HL-60 (cell line): ENCODE data around the gene MOB3A.

Source experiments
- DNase-seq, 2 experiments: peaks; one replicate each; pipeline ENCODE4 v3.0.0-alpha.2; 2010 to 2020; ENCODE audit warnings: low read depth in 1 of 2, low spot score in 1 of 2
- H3K27ac ChIP-seq: fragments of 250-450 bp; sonication (Bioruptor Pico); replicated peaks from 2 replicates; pipeline ENCODE4 v1.5.1; 2020; ENCODE audit warnings: mild to moderate bottlenecking, moderate library complexity
- H3K27me3 ChIP-seq: fragments of 250-450 bp; sonication (Bioruptor Pico); 2 replicates; pipeline ENCODE4 v1.5.1; 2021; ENCODE audit warnings: mild to moderate bottlenecking, moderate library complexity; ENCODE audit not compliant: insufficient read depth, poor library complexity, severe bottlenecking
- H3K4me3 ChIP-seq: replicated peaks from 2 replicates; pipeline ENCODE4 v1.5.1; 2011; ENCODE audit warnings: mild to moderate bottlenecking, control low read depth, low read length; ENCODE audit not compliant: insufficient read depth
- GABPA ChIP-seq: IDR thresholded peaks from 2 replicates; pipeline ENCODE4 v1.6.1; 2012; ENCODE audit warnings: low read depth
- POLR2AphosphoS5 ChIP-seq: IDR thresholded peaks from 2 replicates; pipeline ENCODE4 v1.6.1; 2012; ENCODE audit warnings: low read depth
- SPI1 ChIP-seq: IDR thresholded peaks from 2 replicates; pipeline ENCODE4 v1.6.1; 2012; ENCODE audit warnings: low read depth, mild to moderate bottlenecking, borderline replicate concordance
- TF ChIP-seq, protein P1 (sequence below): IDR thresholded peaks from 2 replicates; pipeline ENCODE4 v1.6.1; 2012; ENCODE audit warnings: low read depth; ENCODE audit not compliant: insufficient replicate concordance
- TF ChIP-seq, protein P2 (sequence below): IDR thresholded peaks from one replicate; pipeline ENCODE4 v1.5.1; 2011; ENCODE audit warnings: low read length, control low read depth, inconsistent platforms; ENCODE audit not compliant: insufficient read depth

MOB3A gene

DNA sequence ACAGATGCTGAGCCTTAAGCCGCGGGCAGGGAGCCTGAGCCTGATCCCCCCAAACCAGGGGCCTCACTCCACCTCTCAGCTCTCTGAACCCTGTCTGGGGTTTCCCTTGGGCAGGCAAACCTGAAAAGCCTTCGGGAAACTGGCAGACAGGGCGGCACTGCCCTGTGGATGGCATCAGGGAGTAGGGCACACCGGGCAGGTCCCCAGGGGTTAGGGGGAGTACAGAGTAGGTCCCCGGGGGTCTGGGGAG, 54.8 kb downstream of the MOB3A start:
- DNase-seq = no peak
- TF ChIP-seq SPI1 = no peak
- TF ChIP-seq, protein P1, sequence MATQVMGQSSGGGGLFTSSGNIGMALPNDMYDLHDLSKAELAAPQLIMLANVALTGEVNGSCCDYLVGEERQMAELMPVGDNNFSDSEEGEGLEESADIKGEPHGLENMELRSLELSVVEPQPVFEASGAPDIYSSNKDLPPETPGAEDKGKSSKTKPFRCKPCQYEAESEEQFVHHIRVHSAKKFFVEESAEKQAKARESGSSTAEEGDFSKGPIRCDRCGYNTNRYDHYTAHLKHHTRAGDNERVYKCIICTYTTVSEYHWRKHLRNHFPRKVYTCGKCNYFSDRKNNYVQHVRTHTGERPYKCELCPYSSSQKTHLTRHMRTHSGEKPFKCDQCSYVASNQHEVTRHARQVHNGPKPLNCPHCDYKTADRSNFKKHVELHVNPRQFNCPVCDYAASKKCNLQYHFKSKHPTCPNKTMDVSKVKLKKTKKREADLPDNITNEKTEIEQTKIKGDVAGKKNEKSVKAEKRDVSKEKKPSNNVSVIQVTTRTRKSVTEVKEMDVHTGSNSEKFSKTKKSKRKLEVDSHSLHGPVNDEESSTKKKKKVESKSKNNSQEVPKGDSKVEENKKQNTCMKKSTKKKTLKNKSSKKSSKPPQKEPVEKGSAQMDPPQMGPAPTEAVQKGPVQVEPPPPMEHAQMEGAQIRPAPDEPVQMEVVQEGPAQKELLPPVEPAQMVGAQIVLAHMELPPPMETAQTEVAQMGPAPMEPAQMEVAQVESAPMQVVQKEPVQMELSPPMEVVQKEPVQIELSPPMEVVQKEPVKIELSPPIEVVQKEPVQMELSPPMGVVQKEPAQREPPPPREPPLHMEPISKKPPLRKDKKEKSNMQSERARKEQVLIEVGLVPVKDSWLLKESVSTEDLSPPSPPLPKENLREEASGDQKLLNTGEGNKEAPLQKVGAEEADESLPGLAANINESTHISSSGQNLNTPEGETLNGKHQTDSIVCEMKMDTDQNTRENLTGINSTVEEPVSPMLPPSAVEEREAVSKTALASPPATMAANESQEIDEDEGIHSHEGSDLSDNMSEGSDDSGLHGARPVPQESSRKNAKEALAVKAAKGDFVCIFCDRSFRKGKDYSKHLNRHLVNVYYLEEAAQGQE = no peak
- no peak for TF ChIP-seq POLR2AphosphoS5
- TF ChIP-seq, protein P2, sequence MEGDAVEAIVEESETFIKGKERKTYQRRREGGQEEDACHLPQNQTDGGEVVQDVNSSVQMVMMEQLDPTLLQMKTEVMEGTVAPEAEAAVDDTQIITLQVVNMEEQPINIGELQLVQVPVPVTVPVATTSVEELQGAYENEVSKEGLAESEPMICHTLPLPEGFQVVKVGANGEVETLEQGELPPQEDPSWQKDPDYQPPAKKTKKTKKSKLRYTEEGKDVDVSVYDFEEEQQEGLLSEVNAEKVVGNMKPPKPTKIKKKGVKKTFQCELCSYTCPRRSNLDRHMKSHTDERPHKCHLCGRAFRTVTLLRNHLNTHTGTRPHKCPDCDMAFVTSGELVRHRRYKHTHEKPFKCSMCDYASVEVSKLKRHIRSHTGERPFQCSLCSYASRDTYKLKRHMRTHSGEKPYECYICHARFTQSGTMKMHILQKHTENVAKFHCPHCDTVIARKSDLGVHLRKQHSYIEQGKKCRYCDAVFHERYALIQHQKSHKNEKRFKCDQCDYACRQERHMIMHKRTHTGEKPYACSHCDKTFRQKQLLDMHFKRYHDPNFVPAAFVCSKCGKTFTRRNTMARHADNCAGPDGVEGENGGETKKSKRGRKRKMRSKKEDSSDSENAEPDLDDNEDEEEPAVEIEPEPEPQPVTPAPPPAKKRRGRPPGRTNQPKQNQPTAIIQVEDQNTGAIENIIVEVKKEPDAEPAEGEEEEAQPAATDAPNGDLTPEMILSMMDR = no peak
- TF ChIP-seq GABPA = no peak
- Histone ChIP-seq H3K27ac (peak overlapping the region; percentile 35), H3K4me3 (no peak overlapping the region), H3K27me3 (no peaks in the 10 kb centered on the region)

DNA sequence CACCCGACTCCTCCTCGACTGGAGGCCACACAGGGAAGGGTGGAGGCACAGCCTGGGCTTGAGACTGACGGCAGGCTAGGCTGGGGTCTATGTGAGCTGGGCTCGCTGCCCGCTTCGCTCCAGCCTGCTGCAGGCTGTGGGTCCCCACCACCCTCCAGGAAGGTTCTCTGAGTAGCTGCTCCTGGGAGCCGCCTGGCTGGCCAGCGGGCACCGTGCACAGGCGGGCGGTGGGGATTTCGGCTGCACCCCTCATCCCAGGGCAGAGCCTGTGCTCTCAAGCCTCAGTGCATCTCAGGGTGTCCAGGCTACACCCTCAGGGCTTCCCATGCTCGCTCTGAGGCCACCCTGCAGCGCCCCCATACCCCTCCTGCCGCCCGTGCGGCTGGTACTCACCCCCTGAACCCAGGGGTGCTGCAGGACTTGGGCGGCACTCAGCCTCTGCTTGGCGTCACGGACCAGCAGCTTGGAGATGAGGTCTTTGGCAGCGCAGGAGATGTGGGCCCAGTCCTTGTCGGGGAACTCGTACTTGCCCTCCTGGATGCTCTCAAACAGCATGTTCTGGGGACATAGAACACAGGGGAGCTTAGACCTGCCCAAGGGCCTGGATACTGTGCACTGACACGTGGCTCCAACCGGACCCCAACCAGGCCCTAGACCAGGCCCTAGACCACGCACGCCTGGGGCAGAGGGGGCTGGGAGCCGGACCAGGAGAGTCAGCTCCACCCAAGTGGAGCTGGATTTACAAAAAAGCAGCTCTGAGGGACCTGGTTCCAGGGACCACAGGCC, 55.3 kb downstream of the MOB3A start:
- Histone ChIP-seq H3K27ac (peak overlapping the region; percentile 35), H3K27me3 (no peaks in the 10 kb centered on the region), H3K4me3 (no peak overlapping the region)
- no peak for DNase-seq
- TF ChIP-seq, protein P2 = no peak
- TF ChIP-seq SPI1 (no peak), POLR2AphosphoS5 (no peak), GABPA (no peak)
- TF ChIP-seq, protein P1 = no peak

DNA sequence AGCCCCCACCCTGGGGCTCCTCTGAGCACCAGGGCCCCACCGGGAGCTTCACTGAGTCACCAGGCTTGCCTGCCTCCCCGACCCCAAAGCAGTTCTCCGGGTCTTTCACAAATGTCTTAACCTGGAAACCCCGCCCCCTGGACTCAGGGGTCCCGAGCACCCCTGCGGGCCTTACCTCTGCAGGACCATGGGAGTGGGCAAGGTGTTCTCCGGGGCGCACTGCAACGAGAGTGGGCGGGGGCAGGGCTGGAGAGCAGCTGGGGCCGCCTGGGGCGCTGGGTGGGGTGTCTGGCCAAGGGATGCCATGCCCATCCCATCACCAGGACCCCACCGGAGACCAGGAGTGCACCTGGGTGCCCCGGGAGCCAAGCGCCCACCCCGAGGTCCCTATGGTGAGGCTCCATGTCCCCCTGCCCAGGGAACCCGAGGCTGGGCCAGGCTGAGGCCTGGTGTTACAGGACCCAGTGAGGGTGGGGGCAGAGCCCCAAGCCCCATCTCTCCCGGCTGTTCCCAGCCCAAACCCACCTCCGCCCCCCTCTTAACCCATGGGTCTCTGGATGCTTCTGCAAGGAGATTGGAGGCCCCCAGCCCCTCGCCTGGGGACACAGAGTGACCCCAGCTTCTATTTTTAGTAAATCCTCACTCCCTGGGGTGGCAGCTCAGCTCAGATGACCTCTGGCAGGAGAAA, 56.0 kb downstream of the MOB3A start:
- H3K4me3 ChIP-seq = no peak overlapping the region
- H3K27ac ChIP-seq = no peak overlapping the region
- peak in 1 of 2 experiments; percentile 30 for DNase-seq
- no peaks in the 10 kb centered on the region for H3K27me3 ChIP-seq
- TF ChIP-seq SPI1 = no peak

DNA sequence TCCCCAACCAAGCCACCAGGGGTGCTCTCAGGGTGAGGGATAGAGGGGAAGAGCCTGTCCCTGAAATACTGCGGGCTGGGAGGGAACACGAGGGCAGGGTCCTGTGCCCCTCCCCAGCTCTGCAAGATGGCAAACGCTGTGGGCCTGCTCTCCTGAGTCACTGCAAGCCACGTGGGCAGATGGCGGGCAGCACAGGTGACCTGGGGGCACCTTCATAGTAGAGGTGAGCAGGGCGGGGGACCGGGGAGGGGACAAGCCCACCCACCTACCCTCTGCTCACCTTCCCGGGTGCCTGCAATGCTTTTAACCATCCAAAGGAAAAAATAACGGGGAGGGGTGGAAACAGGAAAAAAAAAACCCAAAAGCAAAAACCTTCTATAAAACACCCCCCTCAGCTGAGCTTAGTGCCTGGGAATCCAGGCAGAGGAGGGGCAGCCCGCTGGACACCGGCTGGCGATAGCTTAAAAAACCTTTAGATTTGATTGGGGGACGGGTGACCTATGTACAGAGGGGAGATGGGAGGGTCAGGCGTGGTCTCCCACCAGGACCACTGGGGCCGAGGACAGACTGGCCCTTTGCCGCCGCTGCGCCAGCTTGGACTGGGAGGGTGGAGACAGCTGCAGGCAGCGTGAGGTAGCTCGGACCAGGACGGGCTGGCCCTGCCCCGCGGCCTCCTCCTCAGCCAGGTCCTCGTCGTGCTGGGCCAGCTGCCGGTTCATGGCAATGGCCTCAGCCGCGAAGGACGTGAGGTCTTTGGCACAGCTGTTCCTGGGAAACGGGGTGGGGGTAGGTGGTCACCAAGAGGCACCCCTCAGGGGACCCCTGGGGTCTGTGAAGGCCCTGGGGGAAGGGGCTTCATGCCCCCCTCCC, 56.8 kb downstream of the MOB3A start:
- TF ChIP-seq GABPA (no peak), POLR2AphosphoS5 (no peak)
- TF ChIP-seq, protein P1 = no peak
- DNase-seq = peak in 1 of 2 experiments; percentile 41
- Histone ChIP-seq H3K27ac (no peak overlapping the region), H3K4me3 (no peak overlapping the region), H3K27me3 (no peaks in the 10 kb centered on the region)
